GM21619 (cell line): ENCODE measurements around the gene FCMR.
"Not testable (repeated sequence)": the region's sequence is repeated elsewhere in the genome, so short reads cannot be mapped to it uniquely, and the experiment has no call there.

Experiments
- ATAC-seq: cut with Tn5 transposase; IDR thresholded peaks from one replicate; pipeline ENCODE4 v1.9.1; 2021; ENCODE audit not compliant: unreplicated experiment

Gene FCMR

GRCh38 chr1:206880314-206880713 lies 41.4 kb downstream of the FCMR start:
- ATAC-seq = no peak

- no peak for ATAC-seq
Observed at GRCh38 chr1:206878456-206878855, 43.3 kb downstream of the FCMR start.

GRCh38 chr1:206875752-206876377 lies 45.9 kb downstream of the FCMR start:
- ATAC-seq = no peak

- no peak for ATAC-seq
Observed at GRCh38 chr1:206873603-206874188, 48.0 kb downstream of the FCMR start.

- no peak for ATAC-seq
Observed at GRCh38 chr1:206872139-206872538, 49.6 kb downstream of the FCMR start.

GRCh38 chr1:206868264-206868663 lies 53.5 kb downstream of the FCMR start:
- no peak for ATAC-seq

GRCh38 chr1:206867716-206868115 lies 54.0 kb downstream of the FCMR start:
- ATAC-seq = no peak

- no peak for ATAC-seq
Observed at GRCh38 chr1:206867239-206867638, 54.5 kb downstream of the FCMR start.

GRCh38 chr1:206866062-206866461 lies 55.7 kb downstream of the FCMR start:
- no peak for ATAC-seq

- ATAC-seq = no peak
Observed at GRCh38 chr1:206864939-206865671, 56.6 kb downstream of the FCMR start, which contains the start of gene IL20. IL20 (plus strand) TSS chr1:206865623; CDS start chr1:206865853, 230 bp downstream.

GRCh38 chr1:206863266-206863665 lies 58.5 kb downstream of the FCMR start:
- ATAC-seq = no peak

GRCh38 chr1:206860165-206860564 lies 61.6 kb downstream of the FCMR start:
- ATAC-seq = no peak

GRCh38 chr1:206859082-206859521 lies 62.6 kb downstream of the FCMR start:
- no peak for ATAC-seq

- no peak for ATAC-seq
Observed at GRCh38 chr1:206856674-206857464, 64.9 kb downstream of the FCMR start.

GRCh38 chr1:206855859-206856258 lies 65.9 kb downstream of the FCMR start:
- no peak for ATAC-seq

- no peak for ATAC-seq
Observed at GRCh38 chr1:206854401-206855129, 67.2 kb downstream of the FCMR start.

GRCh38 chr1:206853696-206854095 lies 68.0 kb downstream of the FCMR start:
- ATAC-seq = not testable (repeated sequence)
